ENCODE data around the gene MAPT. TPM values are rescaled to one million over a fixed set of nuclear protein-coding genes. Genes with fewer than 3 reads are reported as not detected.
"Not testable (repeated sequence)": the region's sequence is repeated elsewhere in the genome, so short reads cannot be mapped to it uniquely, and the experiment has no call there.

MAPT gene
- polyA plus RNA-seq, 1 donor, result 12.3 TPM

GRCh38 chr17:45862127-45862526, 32.2 kb upstream of the MAPT start:
- DNase-seq (ENCODE audit: low read depth), result not testable (repeated sequence)

GRCh38 chr17:45863857-45864654, 30.3 kb upstream of the MAPT start:
- DNase-seq (ENCODE audit: low read depth), result no peak

- DNase-seq (ENCODE audit: low read depth), result no peak
Observed at GRCh38 chr17:45867171-45867570, 27.2 kb upstream of the MAPT start.

- DNase-seq (ENCODE audit: low read depth), result no peak
Observed at GRCh38 chr17:45867702-45868101, 26.7 kb upstream of the MAPT start.

- DNase-seq (ENCODE audit: low read depth), result no peak
Observed at GRCh38 chr17:45868276-45868675, 26.1 kb upstream of the MAPT start.

- DNase-seq (ENCODE audit: low read depth), result no peak
Observed at GRCh38 chr17:45869676-45870341, 24.5 kb upstream of the MAPT start.

GRCh38 chr17:45870342-45870974, 23.9 kb upstream of the MAPT start:
- no peak for DNase-seq (ENCODE audit: low read depth)

GRCh38 chr17:45871718-45872117, 22.6 kb upstream of the MAPT start:
- no peak for DNase-seq (ENCODE audit: low read depth)

GRCh38 chr17:45873728-45874127, 20.6 kb upstream of the MAPT start:
- no peak for DNase-seq (ENCODE audit: low read depth)

GRCh38 chr17:45874151-45874550, 20.2 kb upstream of the MAPT start:
- no peak for DNase-seq (ENCODE audit: low read depth)

- DNase-seq (ENCODE audit: low read depth), result no peak
Observed at GRCh38 chr17:45876539-45876938, 17.8 kb upstream of the MAPT start.

- no peak for DNase-seq (ENCODE audit: low read depth)
Observed at GRCh38 chr17:45877467-45877866, 16.9 kb upstream of the MAPT start.

GRCh38 chr17:45883063-45883462, 11.3 kb upstream of the MAPT start:
- no peak for DNase-seq (ENCODE audit: low read depth)

GRCh38 chr17:45886852-45887251, 7.5 kb upstream of the MAPT start:
- no peak for DNase-seq (ENCODE audit: low read depth)

GRCh38 chr17:45888392-45888791, 6.0 kb upstream of the MAPT start:
- DNase-seq (ENCODE audit: low read depth), result no peak

GRCh38 chr17:45889579-45889978, 4.8 kb upstream of the MAPT start:
- DNase-seq (ENCODE audit: low read depth), result no peak

- DNase-seq (ENCODE audit: low read depth), result no peak
Observed at GRCh38 chr17:45893725-45894021, 681 bp upstream of the MAPT start.

- DNase-seq (ENCODE audit: low read depth), result no peak
Observed at GRCh38 chr17:45895304-45895968, 1.1 kb downstream of the MAPT start.

GRCh38 chr17:45895969-45896785, 1.8 kb downstream of the MAPT start:
- no peak for DNase-seq (ENCODE audit: low read depth)

- no peak for DNase-seq (ENCODE audit: low read depth)
Observed at GRCh38 chr17:45896803-45897693, 2.7 kb downstream of the MAPT start.

- no peak for DNase-seq (ENCODE audit: low read depth)
Observed at GRCh38 chr17:45900136-45900535, 5.8 kb downstream of the MAPT start.
